ENCODE measurements around the gene CTNNA3. TPM values are rescaled to one million over a fixed set of nuclear protein-coding genes. Genes with fewer than 3 reads are reported as not detected.

Gene CTNNA3
- total RNA-seq, 1 donor from 2014 or later = 3.3 TPM

DNA sequence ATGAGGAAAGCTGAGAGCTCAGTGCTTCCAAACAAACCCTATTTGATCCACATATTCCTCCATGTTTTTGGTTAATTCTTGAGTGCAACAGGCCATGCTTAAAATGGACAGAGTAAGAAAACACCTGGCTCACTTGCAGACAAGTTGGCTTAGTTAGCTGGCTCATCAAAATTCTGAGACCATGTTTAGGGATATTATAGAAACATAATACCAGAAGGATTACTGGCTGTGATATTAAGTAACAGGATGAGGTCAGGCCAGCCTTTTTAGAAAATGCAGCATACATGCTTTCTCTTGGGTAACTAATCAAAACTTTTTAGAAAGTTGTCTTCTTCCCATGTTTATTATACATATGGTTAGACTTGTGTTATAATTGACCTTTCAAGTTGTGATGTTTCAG lies 1637.4 kb downstream of the CTNNA3 start:
- Mint-ChIP-seq H3K27ac (ENCODE audit: unreplicated experiment) (no peak overlapping the region), H3K36me3 (ENCODE audit: unreplicated experiment) (no peaks in the 10 kb centered on the region), H3K4me1 (ENCODE audit: low read depth, unreplicated experiment) (peaks cover 4% of the 10 kb centered on the region), H3K4me3 (ENCODE audit: unreplicated experiment) (no peak overlapping the region), H3K27me3 (ENCODE audit: unreplicated experiment) (no peaks in the 10 kb centered on the region), H3K9me3 (ENCODE audit: unreplicated experiment) (no peaks in the 10 kb centered on the region)
- no peak for DNase-seq
- no peak for TF ChIP-seq CTCF (IDR thresholded peaks at IDR 0.05; ENCODE audit: partially characterized antibody, unreplicated experiment)

DNA sequence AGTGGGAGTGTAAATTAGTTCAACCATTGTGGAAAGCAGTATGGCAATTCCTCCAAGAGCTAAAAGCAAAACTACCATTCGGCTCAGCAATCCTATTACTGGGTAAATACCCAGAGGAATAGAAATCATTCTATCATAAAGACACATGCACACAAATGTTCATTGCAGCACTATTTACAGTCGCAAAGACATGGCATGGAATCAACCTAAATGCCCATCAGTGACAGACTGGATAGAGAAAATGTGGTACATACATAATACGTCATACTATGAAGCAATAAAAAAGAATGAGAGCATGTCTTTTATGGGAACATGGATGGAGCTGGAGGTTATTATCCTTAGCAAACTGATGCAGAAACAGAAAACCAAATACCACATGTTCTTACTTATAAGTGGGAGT lies 1646.7 kb downstream of the CTNNA3 start:
- H3K4me1 Mint-ChIP-seq (ENCODE audit: low read depth, unreplicated experiment) = no peaks in the 10 kb centered on the region
- H3K9me3 Mint-ChIP-seq (ENCODE audit: unreplicated experiment) = peaks cover 5% of the 10 kb centered on the region
- no peak for TF ChIP-seq CTCF (IDR thresholded peaks at IDR 0.05; ENCODE audit: partially characterized antibody, unreplicated experiment)
- H3K27me3 Mint-ChIP-seq (ENCODE audit: unreplicated experiment) = peaks cover 2% of the 10 kb centered on the region
- peak overlapping the region; percentile 11 for H3K27ac Mint-ChIP-seq (ENCODE audit: unreplicated experiment)
- no peaks in the 10 kb centered on the region for H3K36me3 Mint-ChIP-seq (ENCODE audit: unreplicated experiment)
- no peak overlapping the region for H3K4me3 Mint-ChIP-seq (ENCODE audit: unreplicated experiment)
- no peak for DNase-seq

GRCh38 chr10:66045859-66046258 lies 1650.1 kb downstream of the CTNNA3 start:
- Mint-ChIP-seq H3K4me1 (ENCODE audit: low read depth, unreplicated experiment) (no peaks in the 10 kb centered on the region), H3K4me3 (ENCODE audit: unreplicated experiment) (no peak overlapping the region), H3K27me3 (ENCODE audit: unreplicated experiment) (peaks cover 2% of the 10 kb centered on the region), H3K9me3 (ENCODE audit: unreplicated experiment) (peaks cover 5% of the 10 kb centered on the region), H3K36me3 (ENCODE audit: unreplicated experiment) (no peaks in the 10 kb centered on the region), H3K27ac (ENCODE audit: unreplicated experiment) (no peak overlapping the region)
- DNase-seq = no peak
- TF ChIP-seq CTCF (IDR thresholded peaks at IDR 0.05; ENCODE audit: partially characterized antibody, unreplicated experiment) = no peak

- H3K36me3 Mint-ChIP-seq (ENCODE audit: unreplicated experiment) = no peaks in the 10 kb centered on the region
- no peaks in the 10 kb centered on the region for H3K9me3 Mint-ChIP-seq (ENCODE audit: unreplicated experiment)
- H3K27ac Mint-ChIP-seq (ENCODE audit: unreplicated experiment) = no peak overlapping the region
- no peaks in the 10 kb centered on the region for H3K4me1 Mint-ChIP-seq (ENCODE audit: low read depth, unreplicated experiment)
- no peaks in the 10 kb centered on the region for H3K27me3 Mint-ChIP-seq (ENCODE audit: unreplicated experiment)
- H3K4me3 Mint-ChIP-seq (ENCODE audit: unreplicated experiment) = no peak overlapping the region
- DNase-seq = no peak
- TF ChIP-seq CTCF (IDR thresholded peaks at IDR 0.05; ENCODE audit: partially characterized antibody, unreplicated experiment) = no peak
Observed at GRCh38 chr10:66041771-66042170, 1654.2 kb downstream of the CTNNA3 start.

- Mint-ChIP-seq H3K9me3 (ENCODE audit: unreplicated experiment) (no peaks in the 10 kb centered on the region), H3K27ac (ENCODE audit: unreplicated experiment) (no peak overlapping the region), H3K4me3 (ENCODE audit: unreplicated experiment) (no peak overlapping the region), H3K27me3 (ENCODE audit: unreplicated experiment) (no peaks in the 10 kb centered on the region), H3K4me1 (ENCODE audit: low read depth, unreplicated experiment) (no peaks in the 10 kb centered on the region), H3K36me3 (ENCODE audit: unreplicated experiment) (no peaks in the 10 kb centered on the region)
- DNase-seq = no peak
- TF ChIP-seq CTCF (IDR thresholded peaks at IDR 0.05; ENCODE audit: partially characterized antibody, unreplicated experiment) = no peak
Observed at GRCh38 chr10:66038623-66039022, 1657.4 kb downstream of the CTNNA3 start.
